GM23338 (cell line): ENCODE data around the gene TBKBP1.

Experiments used
- CREB1 ChIP-seq: fragments of 250-450 bp; sonication (Bioruptor Pico); IDR thresholded peaks from 2 replicates; pipeline ENCODE4 v1.5.0; 2020; ENCODE audit warnings: low read depth, mild to moderate bottlenecking, moderate library complexity
- CTCF ChIP-seq, 2 experiments: fragments of 200-600 bp in 1 of 2; sonication (generic) in 1 of 2; conservative IDR thresholded peaks; 2 replicates each; pipeline versions ENCODE4 v1.5.1 to v1.6.1; 2016 to 2017; ENCODE audit warnings: antibody characterized with exemption in 2 of 2, low read depth in 2 of 2, mild to moderate bottlenecking in 2 of 2, moderate library complexity in 1 of 2
- EZH2 ChIP-seq: fragments of 200-600 bp; sonication (generic); IDR thresholded peaks from one replicate; pipeline ENCODE4 v1.8.0; 2017; ENCODE audit warnings: antibody characterized with exemption, mild to moderate bottlenecking, low read depth; ENCODE audit not compliant: unreplicated experiment
- EZH2phosphoT487 ChIP-seq: fragments of 200-600 bp; sonication (generic); IDR thresholded peaks from one replicate; pipeline ENCODE4 v1.8.1; 2018; ENCODE audit warnings: antibody characterized with exemption; ENCODE audit not compliant: unreplicated experiment
- NANOG ChIP-seq: IDR thresholded peaks from 2 replicates; pipeline ENCODE4 v1.6.1; 2016; ENCODE audit warnings: antibody characterized with exemption, borderline replicate concordance
- POLR2AphosphoS5 ChIP-seq: IDR thresholded peaks from 2 replicates; pipeline ENCODE4 v1.6.1; 2016; ENCODE audit warnings: antibody characterized with exemption, low read depth
- REST ChIP-seq: IDR thresholded peaks from one replicate; pipeline ENCODE4 v1.6.1; 2018; ENCODE audit warnings: antibody characterized with exemption; ENCODE audit not compliant: unreplicated experiment

DNA sequence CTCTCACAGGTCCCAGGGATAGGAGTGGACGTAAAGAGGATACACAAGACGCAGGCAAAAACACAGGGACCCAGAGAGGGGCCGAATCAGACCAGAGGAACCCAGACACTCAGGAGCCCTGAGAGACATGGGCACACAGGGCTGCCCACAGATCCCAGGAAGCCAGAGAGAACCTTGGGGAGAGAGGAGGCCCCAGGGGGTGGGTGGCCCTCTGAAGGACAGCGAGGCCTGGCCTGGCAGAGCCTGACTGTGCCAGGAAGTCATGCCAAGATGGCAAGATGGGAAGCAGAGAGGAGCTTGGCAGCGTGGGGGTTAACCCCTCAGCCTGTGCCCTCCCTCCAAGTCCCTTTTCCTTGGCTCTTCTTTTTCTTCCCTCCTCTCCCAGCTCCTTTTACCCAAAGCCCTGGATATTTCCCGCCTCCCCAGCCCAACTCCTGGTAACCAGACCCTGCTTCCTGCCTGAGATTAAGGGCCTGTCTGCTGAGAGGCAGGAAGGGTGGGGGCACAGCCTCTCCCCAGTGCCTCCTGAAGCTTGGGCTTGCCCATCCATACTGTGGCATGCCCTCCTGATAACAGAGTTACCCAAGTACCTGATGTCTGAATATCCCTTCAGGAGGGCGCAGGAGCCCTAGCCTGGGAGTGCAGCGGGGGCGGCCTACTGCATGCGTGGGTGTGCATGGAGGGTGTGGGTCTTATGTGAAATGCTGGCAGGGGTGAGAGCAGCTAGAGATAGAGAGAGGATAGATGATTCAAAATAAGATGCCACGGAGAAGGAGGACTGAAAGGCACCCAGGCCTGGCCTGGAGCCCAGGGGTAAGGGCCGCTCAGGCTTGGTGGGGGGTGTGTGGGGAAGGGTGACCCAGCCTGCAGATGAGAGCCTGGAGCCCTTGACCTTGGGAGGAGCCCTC lies 33.1 kb downstream of the TBKBP1 start:
- TF ChIP-seq CTCF (conservative IDR thresholded peaks at IDR 0.05; ENCODE audit: low read depth in 2 of 2) (no peak), EZH2 (no peak), CREB1 (CRISPR knock-in tag) (no peak), POLR2AphosphoS5 (no peak), EZH2phosphoT487 (no peak), NANOG (no peak), REST (no peak)
